ENCODE data around the gene NUBPL.
"Not testable (repeated sequence)": the region's sequence is repeated elsewhere in the genome, so short reads cannot be mapped to it uniquely, and the experiment has no call there.

Gene NUBPL

DNA sequence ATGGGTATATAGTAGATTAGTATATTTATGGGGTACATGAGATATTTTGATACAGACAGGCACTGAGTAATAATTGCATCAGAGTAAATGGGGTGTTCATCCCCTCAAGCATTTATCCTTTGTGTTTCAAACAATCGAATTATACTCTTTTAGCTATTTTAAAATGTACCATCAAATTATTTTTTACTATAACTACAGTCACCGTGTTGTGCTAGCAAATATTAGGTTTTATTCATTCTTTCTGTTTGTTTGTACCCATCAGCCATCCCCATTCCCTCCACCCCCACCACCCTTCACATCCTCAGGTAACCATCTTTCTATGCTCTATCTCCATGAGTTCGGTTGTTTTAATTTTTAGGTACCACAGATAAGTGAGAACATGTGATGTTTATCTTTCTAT is 115.8 kb downstream of the NUBPL start:
- DNase-seq (ENCODE audit: low spot score): no peak

DNA sequence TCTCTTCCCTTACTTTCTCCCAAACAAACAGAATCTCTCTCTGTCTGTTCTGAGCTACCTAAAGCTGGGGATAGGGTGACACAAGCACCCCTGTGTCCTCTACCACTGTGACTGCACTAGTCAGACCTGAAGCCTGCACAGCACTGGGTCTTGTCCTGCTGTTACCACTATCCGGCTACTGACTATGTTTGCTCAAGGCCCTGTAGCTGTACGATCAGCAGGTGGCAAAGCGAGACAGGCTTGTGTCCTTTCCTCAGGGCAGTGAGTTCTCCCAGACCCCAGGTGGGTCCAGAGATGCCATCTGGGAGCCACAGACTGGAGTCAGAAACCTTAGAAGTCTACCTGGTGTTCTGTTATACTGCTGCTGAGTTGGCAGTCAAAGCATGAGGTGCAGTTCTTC is 116.4 kb downstream of the NUBPL start:
- no peak for DNase-seq (ENCODE audit: low spot score)

DNA sequence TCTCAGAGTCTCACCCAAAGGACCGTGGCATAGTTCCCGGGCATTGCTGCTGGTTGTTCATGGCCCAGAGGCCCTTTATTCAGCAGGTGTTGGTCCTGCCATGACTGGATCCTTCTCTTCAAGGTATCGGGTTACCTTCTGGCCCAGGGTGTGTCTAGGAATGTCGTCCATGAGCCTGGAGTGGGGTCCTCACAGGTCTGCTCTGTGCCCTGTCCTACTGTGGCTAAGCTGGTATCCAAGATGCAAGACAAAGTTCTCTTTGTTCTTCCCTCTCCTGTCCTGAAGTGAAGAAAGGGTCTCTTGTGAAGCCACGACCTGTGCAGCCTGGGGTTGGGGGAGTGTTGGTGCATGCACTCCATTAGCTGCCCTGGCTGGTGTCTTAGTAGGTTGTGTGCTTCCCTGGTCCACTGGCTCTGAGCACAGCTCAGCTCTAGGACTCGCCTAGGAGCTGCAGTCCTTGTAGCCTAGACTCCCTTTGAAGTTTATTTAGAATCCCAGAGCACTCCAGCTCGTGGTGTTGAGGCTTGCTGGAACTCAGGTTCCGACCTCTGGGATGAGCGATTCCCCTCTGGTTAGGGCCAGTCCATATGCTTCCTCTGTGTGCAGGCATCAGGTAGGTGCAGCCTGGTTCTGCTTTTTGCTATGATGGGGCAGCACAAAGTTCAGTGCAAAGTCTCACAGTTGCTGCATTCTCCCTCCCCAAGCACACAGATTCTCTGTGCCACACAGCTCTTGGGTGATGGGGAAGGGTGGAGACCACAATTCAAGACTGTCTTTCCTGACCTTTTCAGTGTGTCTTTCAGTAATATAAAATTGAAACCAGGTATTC is 117.4 kb downstream of the NUBPL start:
- no peak for DNase-seq (ENCODE audit: low spot score)

DNA sequence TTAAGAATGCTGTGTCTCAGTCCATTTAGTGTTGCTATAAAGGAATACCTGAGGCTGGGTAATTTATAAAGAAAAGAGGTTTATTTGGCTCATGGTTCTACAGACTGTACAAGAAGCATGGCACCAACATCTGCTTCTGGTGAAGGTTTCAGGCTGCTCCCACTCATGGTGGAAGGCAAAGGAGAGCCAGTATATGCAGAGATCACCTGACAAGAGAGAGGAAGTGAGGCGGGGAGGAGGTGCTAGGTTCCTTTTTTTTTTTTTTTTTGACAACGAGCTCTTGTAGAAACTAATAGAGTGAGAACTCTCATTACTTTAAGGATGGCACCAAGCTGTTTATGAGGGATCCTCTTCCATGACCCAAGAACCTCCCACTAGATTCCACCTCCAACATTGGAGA is 121.6 kb downstream of the NUBPL start:
- no peak for DNase-seq (ENCODE audit: low spot score)

DNA sequence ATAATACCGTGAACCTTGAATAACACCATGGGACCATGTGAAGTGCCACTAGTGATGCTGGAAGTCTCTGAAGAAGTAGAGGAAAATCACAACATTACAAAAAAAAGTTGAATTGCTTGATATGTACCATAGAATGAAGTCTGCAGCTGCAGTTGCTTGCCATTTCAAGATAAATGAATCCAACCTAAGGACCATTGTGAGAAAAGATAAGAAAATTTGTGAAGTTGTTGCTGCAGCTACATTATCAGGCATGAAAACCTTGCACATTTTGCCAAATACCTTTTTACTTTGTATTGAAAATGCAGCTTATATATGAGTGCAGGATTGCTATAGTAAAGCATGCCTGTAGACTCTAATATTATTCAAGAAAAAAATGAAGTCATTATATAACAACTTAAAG is 126.5 kb downstream of the NUBPL start:
- no peak for DNase-seq (ENCODE audit: low spot score)

- DNase-seq (ENCODE audit: low spot score): no peak
Observed at GRCh38 chr14:31690056-31690455, 128.9 kb downstream of the NUBPL start.

DNA sequence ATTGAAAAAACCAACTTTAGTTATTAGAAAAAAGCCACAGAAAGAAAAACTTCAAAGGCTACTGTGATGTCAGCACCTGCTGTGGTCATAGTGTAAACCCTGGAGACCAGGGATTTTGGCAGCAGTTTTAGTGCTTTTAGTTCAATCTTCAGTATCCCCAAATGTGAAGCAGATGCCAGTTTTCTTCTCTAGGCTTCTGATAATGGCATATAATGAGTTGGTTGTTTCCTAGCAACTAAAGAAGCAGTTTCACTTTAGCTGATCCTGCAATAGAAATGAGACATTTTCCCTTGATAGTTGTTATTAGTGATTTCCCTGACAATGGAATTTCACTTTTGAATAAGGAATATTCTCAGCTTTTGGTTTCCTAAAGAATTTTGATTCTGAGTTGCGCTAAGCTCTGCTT is 131.2 kb downstream of the NUBPL start:
- DNase-seq (ENCODE audit: low spot score): no peak

- DNase-seq (ENCODE audit: low spot score): no peak
Observed at GRCh38 chr14:31696378-31696777, 135.2 kb downstream of the NUBPL start.

- no peak for DNase-seq (ENCODE audit: low spot score)
Observed at GRCh38 chr14:31699809-31700208, 138.6 kb downstream of the NUBPL start.

DNA sequence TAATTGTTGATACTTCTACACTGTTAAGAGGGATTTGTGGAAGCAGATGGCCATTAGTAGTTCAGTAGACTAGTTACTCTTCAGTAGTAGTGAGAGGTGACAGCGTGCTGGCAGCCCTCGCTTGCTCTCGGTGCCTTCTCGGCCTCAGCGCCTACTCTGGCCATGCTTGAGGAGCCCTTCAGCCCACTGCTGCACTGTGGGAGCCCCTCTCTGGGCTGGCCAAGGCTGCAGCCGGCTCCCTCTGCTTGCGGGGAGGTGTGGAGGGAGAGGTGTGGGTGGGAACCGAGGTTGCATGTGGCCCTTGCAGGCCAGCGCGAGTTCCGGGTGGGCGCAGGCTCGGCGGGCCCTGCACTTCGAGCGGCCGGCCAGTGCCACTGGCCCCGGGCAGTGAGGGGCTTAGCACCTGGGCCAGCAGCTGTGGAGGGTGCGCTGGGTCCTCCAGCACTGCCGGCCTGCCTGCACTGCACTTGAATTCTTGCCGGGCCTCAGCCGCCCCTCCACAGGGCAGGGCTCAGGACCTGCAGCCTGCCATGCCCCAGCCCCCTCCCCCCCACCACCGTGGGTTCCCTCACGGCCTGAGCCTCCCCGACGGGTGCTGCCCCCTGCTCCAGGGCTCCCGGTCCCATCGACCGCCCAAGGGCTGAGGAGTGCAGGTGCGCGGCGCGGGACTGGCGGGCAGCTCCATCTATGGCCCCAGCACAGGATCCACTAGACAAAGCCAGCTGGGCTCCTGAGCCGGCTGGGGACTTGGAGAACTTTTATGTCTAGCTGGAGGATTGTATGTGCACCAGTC is 139.3 kb downstream of the NUBPL start:
- DNase-seq (ENCODE audit: low spot score): no peak

- DNase-seq (ENCODE audit: low spot score): no peak
Observed at GRCh38 chr14:31702130-31702529, 140.9 kb downstream of the NUBPL start.

DNA sequence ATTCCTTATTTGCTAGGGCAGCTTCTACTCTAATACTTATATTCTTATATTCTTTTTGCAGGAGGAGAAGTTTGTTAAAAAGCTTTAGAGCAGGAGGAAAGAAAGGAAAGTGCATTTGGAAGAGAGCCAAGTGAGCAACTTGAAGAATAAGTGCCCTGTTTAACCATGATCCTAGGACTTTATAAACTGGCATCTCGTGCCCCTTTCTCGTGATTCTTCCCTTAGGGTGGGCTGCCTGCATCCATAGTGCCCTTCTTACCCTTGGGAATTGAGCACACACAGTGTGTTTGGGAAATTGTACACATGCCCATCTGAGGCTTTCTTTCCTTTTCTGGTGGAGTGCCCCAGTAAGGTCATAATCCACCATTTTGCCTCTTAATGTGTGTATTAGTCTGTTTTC is 141.9 kb downstream of the NUBPL start:
- DNase-seq (ENCODE audit: low spot score): no peak

DNA sequence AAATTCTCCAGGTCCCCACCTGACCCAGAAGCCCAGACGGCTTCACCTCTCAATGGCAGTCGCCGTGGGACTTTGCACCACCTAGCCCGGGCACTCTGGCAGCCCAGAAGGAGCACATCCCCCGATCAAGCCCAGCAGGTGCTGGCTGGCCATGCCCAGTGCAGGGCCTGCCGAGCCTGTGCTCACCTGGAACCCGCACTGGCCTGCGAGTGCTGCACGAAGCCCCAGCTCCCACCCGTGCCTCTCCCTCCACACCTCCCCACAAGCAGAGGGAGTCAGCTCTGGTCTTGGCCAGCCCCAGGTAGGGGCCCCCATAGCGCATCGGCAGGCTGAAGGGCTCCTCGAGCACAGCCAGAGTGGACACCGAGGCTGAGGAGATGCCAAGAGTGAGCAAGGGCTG is 144.5 kb downstream of the NUBPL start:
- DNase-seq (ENCODE audit: low spot score): no peak

DNA sequence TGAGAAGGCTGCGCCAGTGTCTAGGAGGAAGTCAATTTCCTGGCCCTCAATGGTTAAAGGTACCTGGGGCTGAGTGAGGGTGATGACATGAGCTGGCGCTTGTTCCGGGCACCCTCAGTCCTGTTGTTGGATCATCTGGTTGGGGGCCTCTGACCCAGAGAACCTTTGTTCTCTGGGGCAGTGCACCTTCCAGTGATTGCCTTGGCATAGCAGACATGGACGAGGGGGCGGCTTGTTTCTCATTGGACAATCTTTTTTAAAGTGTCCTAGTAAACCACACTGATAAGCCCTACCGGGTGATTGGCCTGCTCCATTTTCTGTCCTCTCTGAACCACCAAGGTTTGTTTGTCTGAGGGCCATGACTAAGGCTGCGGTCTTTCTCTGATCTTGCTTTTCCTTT is 147.5 kb downstream of the NUBPL start:
- DNase-seq (ENCODE audit: low spot score): not testable (repeated sequence)

- DNase-seq (ENCODE audit: low spot score): no peak
Observed at GRCh38 chr14:31712244-31713127, 151.3 kb downstream of the NUBPL start.

GRCh38 chr14:31716208-31716607 is 155.0 kb downstream of the NUBPL start:
- DNase-seq (ENCODE audit: low spot score): no peak

- DNase-seq (ENCODE audit: low spot score): no peak
Observed at GRCh38 chr14:31717294-31718085, 156.3 kb downstream of the NUBPL start.

- DNase-seq (ENCODE audit: low spot score): no peak
Observed at GRCh38 chr14:31718585-31718984, 157.4 kb downstream of the NUBPL start.

DNA sequence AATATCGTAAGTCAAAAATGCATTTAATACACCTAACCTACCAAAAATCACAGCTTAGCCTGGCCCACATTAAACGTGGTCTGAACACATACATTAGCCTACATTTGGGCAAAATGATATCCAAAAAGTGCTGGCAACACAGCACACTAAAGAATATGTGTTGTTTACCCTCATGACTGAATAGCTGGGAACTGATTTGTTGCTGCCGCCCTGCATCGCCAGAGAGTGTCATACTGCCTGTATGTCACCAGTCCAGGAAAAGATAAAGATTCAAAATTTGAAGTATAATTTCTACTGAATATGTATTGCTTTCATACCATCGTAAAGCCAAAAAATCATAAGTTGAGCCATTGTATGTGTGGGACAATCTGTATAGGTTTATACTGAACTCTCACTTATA is 157.8 kb downstream of the NUBPL start:
- no peak for DNase-seq (ENCODE audit: low spot score)

GRCh38 chr14:31726337-31726736 is 165.1 kb downstream of the NUBPL start:
- no peak for DNase-seq (ENCODE audit: low spot score)

DNA sequence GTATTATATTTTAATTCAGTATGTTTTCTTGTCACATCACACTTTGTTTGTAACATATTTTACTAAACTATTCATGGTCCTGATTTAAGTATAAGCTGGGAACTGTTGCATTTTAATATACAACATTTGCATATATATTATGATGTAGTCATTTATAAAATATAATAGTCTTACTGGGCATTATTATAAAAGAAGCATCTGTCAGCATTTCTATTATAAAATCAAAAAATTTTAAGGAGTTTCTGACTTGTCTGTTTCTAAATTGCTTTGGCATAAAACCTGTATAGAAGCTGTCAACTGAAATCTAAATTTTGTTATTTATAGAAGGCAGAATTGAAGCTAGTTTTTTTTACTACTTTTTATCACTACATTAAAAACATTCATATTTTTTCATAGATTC is 166.6 kb downstream of the NUBPL start:
- DNase-seq (ENCODE audit: low spot score): no peak

DNA sequence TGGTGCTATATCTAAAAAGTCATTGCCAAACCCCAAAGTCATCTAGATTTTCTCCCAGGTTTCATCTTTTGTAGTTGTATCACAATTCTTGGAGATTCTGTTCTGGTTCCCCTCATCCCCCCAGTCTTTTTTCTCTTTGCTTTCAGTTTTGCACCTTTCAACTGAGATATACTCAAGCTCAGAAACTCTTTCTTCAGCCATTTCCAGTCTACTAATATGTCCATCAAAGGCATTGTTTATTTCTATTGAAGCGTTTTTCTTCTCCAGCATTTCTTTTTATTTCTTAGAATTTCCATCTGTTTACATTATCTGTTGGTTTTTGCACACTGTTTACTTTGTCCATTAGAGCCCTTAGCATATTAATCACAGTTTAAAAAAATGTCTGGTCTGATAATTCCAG is 179.5 kb downstream of the NUBPL start:
- DNase-seq (ENCODE audit: low spot score): no peak
